ENCODE measurements around the gene CACNA1D. TPM values are rescaled to one million over a fixed set of nuclear protein-coding genes. Genes with fewer than 3 reads are reported as not detected.

The CACNA1D gene
- total RNA-seq, 4 donors from 2014 or later: 0.75 to 2.5 (median 1.2) TPM

GRCh38 chr3:53495146-53495519 lies 722 bp downstream of the CACNA1D start:
- Histone ChIP-seq H3K4me3 (peak overlapping the region; percentile 47 to 69 (median 50)), H3K9me3 (no peaks in the 10 kb centered on the region), H3K36me3 (no peaks in the 10 kb centered on the region), H3K27me3 (peaks cover 0 to 25% (median 8%) of the 10 kb centered on the region in 4 donors), H3K27ac (replicated peaks in 1 of 4) (no peak overlapping the region), H3K4me1 (peaks cover 18 to 50% (median 48%) of the 10 kb centered on the region in 4 donors)
- no peak for DNase-seq (ENCODE audit: extremely low spot score)
- TF ChIP-seq POLR2AphosphoS5 (IDR thresholded peaks at IDR 0.05) (no peak), EP300 (IDR thresholded peaks at IDR 0.05) (no peak), POLR2A (IDR thresholded peaks at IDR 0.05; ENCODE audit: low read depth) (no peak), CTCF (IDR thresholded peaks at IDR 0.05) (no peak)
- intact Hi-C loops (cut with DNase I): no loop called here
- 2% methylated on average over 21 of the region's 27 CpGs for WGBS

- no peaks in the 10 kb centered on the region for H3K9me3 ChIP-seq
- intact Hi-C loops (cut with DNase I): no loop called here
- H3K27ac ChIP-seq (replicated peaks in 1 of 4): no peak overlapping the region
- peaks cover 0 to 25% (median 8%) of the 10 kb centered on the region in 4 donors for H3K27me3 ChIP-seq
- peaks cover 18 to 51% (median 49%) of the 10 kb centered on the region in 4 donors for H3K4me1 ChIP-seq
- TF ChIP-seq EP300 (IDR thresholded peaks at IDR 0.05): no peak
- TF ChIP-seq POLR2AphosphoS5 (IDR thresholded peaks at IDR 0.05): no peak
- no peak for TF ChIP-seq POLR2A (IDR thresholded peaks at IDR 0.05; ENCODE audit: low read depth)
- no peak for TF ChIP-seq CTCF (IDR thresholded peaks at IDR 0.05)
- H3K36me3 ChIP-seq: no peaks in the 10 kb centered on the region
- H3K4me3 ChIP-seq: peak overlapping the region; percentile 47 to 69 (median 50)
- WGBS: 41% methylated on average over 26 of the region's 57 CpGs
- no peak for DNase-seq (ENCODE audit: extremely low spot score)
These were observed 1.3 kb downstream of the CACNA1D start for GRCh38 chr3:53495520-53496391.

- 78% methylated on average over 2 of the region's 2 CpGs for WGBS
- Histone ChIP-seq H3K36me3 (no peaks in the 10 kb centered on the region), H3K27ac (replicated peaks in 1 of 4) (no peak overlapping the region), H3K4me3 (no peak overlapping the region), H3K9me3 (no peaks in the 10 kb centered on the region), H3K27me3 (peaks cover 0 to 25% (median 8%) of the 10 kb centered on the region in 4 donors), H3K4me1 (peaks cover 18 to 57% (median 54%) of the 10 kb centered on the region in 4 donors)
- intact Hi-C loops (cut with DNase I): no loop called here
- no peak for TF ChIP-seq POLR2A (IDR thresholded peaks at IDR 0.05; ENCODE audit: low read depth)
- no peak for TF ChIP-seq POLR2AphosphoS5 (IDR thresholded peaks at IDR 0.05)
- no peak for TF ChIP-seq EP300 (IDR thresholded peaks at IDR 0.05)
- no peak for TF ChIP-seq CTCF (IDR thresholded peaks at IDR 0.05)
- no peak for DNase-seq (ENCODE audit: extremely low spot score)
These were observed 1.9 kb downstream of the CACNA1D start for GRCh38 chr3:53496392-53496670.

- DNase-seq (ENCODE audit: extremely low spot score): no peak
- Histone ChIP-seq H3K27me3 (peaks cover 0 to 25% (median 8%) of the 10 kb centered on the region in 4 donors), H3K36me3 (no peaks in the 10 kb centered on the region), H3K27ac (replicated peaks in 1 of 4) (no peak overlapping the region), H3K4me1 (peaks cover 18 to 59% (median 56%) of the 10 kb centered on the region in 4 donors), H3K4me3 (no peak overlapping the region), H3K9me3 (no peaks in the 10 kb centered on the region)
- TF ChIP-seq CTCF (IDR thresholded peaks at IDR 0.05) (no peak), POLR2AphosphoS5 (IDR thresholded peaks at IDR 0.05) (no peak), EP300 (IDR thresholded peaks at IDR 0.05) (no peak), POLR2A (IDR thresholded peaks at IDR 0.05; ENCODE audit: low read depth) (no peak)
- WGBS: 44% methylated on average over 5 of the region's 5 CpGs
- intact Hi-C loops (cut with DNase I): no loop called here
These were observed 2.6 kb downstream of the CACNA1D start for GRCh38 chr3:53496984-53497383.

All from esophagus muscularis mucosa (tissue), 4 donors.